GM18870 (cell line): ENCODE data around the gene TACC2.
"Not testable (repeated sequence)": the region's sequence is repeated elsewhere in the genome, so short reads cannot be mapped to it uniquely, and the experiment has no call there.

ENCODE experiments used
- ATAC-seq: cut with Tn5 transposase; IDR thresholded peaks from one replicate; pipeline ENCODE4 v1.9.1; 2021; ENCODE audit warnings: moderate library complexity; ENCODE audit not compliant: unreplicated experiment

Gene TACC2

GRCh38 chr10:122021828-122022227, 32.9 kb downstream of the TACC2 start:
- ATAC-seq: no peak

GRCh38 chr10:122022276-122022675, 33.3 kb downstream of the TACC2 start:
- ATAC-seq: no peak

- not testable (repeated sequence) for ATAC-seq
Measured at GRCh38 chr10:122023257-122023656, 34.3 kb downstream of the TACC2 start.

GRCh38 chr10:122029499-122030199, 40.7 kb downstream of the TACC2 start:
- ATAC-seq: no peak

GRCh38 chr10:122030200-122030552, 41.2 kb downstream of the TACC2 start:
- ATAC-seq: no peak

- no peak for ATAC-seq
Measured at GRCh38 chr10:122033224-122033926, 44.4 kb downstream of the TACC2 start.

- ATAC-seq: no peak
Measured at GRCh38 chr10:122034149-122034756, 45.3 kb downstream of the TACC2 start.

GRCh38 chr10:122040786-122041185, 51.8 kb downstream of the TACC2 start:
- ATAC-seq: no peak

GRCh38 chr10:122042836-122043235, 53.9 kb downstream of the TACC2 start:
- no peak for ATAC-seq

- ATAC-seq: no peak
Measured at GRCh38 chr10:122044045-122044661, 55.2 kb downstream of the TACC2 start.

GRCh38 chr10:122044713-122045112, 55.8 kb downstream of the TACC2 start:
- ATAC-seq: no peak

GRCh38 chr10:122045212-122045611, 56.2 kb downstream of the TACC2 start:
- ATAC-seq: no peak

GRCh38 chr10:122047560-122047959, 58.6 kb downstream of the TACC2 start:
- ATAC-seq: no peak

GRCh38 chr10:122049076-122049475, 60.1 kb downstream of the TACC2 start:
- ATAC-seq: no peak

GRCh38 chr10:122050311-122050710, 61.3 kb downstream of the TACC2 start:
- ATAC-seq: no peak

GRCh38 chr10:122050811-122051210, 61.8 kb downstream of the TACC2 start:
- ATAC-seq: no peak

GRCh38 chr10:122051609-122052385, 62.8 kb downstream of the TACC2 start:
- ATAC-seq: no peak

- no peak for ATAC-seq
Measured at GRCh38 chr10:122052701-122053100, 63.7 kb downstream of the TACC2 start.

GRCh38 chr10:122053314-122053713, 64.4 kb downstream of the TACC2 start:
- no peak for ATAC-seq

GRCh38 chr10:122054048-122055025, 65.4 kb downstream of the TACC2 start:
- no peak for ATAC-seq
